NB4 (cell line): Measurements from ENCODE around the gene ADGRL2.

ENCODE experiments used
- MYC ChIP-seq: IDR thresholded peaks from 2 replicates; pipeline ENCODE4 v1.6.1; 2011; ENCODE audit warnings: low read depth, low read length
- POLR2A ChIP-seq: IDR thresholded peaks from 2 replicates; pipeline ENCODE4 v1.6.1; 2011; ENCODE audit warnings: mild to moderate bottlenecking; ENCODE audit not compliant: insufficient read length; ENCODE audit errors: extremely low read depth
- TF ChIP-seq, protein P1 (sequence below): IDR thresholded peaks from one replicate; pipeline ENCODE4 v1.5.1; 2012; ENCODE audit warnings: low read depth, low read length
- TF ChIP-seq, protein P2 (sequence below): IDR thresholded peaks from 2 replicates; pipeline ENCODE4 v1.6.1; 2011; ENCODE audit warnings: low read depth, low read length

- TF ChIP-seq, protein P1, sequence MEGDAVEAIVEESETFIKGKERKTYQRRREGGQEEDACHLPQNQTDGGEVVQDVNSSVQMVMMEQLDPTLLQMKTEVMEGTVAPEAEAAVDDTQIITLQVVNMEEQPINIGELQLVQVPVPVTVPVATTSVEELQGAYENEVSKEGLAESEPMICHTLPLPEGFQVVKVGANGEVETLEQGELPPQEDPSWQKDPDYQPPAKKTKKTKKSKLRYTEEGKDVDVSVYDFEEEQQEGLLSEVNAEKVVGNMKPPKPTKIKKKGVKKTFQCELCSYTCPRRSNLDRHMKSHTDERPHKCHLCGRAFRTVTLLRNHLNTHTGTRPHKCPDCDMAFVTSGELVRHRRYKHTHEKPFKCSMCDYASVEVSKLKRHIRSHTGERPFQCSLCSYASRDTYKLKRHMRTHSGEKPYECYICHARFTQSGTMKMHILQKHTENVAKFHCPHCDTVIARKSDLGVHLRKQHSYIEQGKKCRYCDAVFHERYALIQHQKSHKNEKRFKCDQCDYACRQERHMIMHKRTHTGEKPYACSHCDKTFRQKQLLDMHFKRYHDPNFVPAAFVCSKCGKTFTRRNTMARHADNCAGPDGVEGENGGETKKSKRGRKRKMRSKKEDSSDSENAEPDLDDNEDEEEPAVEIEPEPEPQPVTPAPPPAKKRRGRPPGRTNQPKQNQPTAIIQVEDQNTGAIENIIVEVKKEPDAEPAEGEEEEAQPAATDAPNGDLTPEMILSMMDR, result no peak
- TF ChIP-seq MYC, result no peak
- TF ChIP-seq, protein P2, sequence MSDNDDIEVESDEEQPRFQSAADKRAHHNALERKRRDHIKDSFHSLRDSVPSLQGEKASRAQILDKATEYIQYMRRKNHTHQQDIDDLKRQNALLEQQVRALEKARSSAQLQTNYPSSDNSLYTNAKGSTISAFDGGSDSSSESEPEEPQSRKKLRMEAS, result no peak
- TF ChIP-seq POLR2A, result no peak
Observed at GRCh38 chr1:81915937-81916336, 115.2 kb downstream of the ADGRL2 start.
